ENCODE data around the gene NUSAP1.
"Not testable (repeated sequence)": the region's sequence is repeated elsewhere in the genome, so short reads cannot be mapped to it uniquely, and the experiment has no call there.

NUSAP1 gene

DNA sequence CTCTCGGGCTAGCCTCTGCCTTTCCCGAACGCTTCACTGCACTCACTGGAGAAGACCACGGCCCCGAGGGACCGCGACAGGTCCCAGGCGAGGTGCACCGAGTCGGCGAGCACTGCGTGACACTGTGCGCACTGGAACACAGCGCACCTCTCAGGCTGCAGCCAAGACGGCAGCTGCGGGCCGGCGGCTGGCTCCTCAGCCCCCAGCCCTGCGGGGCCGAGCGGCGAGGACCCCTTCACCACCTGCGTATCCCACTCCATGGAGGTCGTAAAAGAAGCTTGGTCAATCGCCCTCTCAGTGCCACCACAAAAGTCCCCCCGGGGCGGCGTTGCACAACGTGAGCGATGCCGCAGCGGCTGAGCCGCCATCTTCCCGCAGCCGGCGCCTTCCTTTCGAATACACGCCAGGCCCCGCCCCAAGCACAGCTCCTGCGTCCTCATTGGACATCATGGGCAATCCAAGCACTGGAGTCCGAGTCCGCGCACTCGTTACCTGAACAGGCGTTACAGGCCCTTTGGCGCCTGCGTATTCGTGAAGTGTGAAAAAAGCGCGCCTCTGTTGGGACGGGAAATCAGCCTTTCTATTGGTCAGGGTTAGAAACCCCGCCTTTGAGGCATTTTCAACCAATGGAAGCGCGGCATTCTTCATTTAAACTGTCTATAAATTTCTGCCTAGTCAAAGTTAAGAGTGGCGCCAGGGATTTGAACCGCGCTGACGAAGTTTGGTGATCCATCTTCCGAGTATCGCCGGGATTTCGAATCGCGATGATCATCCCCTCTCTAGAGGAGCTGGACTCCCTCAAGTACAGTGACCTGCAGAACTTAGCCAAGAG, at the start of gene NUSAP1, which contains the start of gene OIP5:
Gene NUSAP1 (plus strand): TSS at position 688 of the 832 bp plus-strand sequence. CDS start 77 bp downstream, at position 765.
Gene OIP5 (minus strand): TSS at position 398 of the 832 bp plus-strand sequence. CDS start 30 bp downstream, at position 368.
- peak; percentile 100 for DNase-seq

DNA sequence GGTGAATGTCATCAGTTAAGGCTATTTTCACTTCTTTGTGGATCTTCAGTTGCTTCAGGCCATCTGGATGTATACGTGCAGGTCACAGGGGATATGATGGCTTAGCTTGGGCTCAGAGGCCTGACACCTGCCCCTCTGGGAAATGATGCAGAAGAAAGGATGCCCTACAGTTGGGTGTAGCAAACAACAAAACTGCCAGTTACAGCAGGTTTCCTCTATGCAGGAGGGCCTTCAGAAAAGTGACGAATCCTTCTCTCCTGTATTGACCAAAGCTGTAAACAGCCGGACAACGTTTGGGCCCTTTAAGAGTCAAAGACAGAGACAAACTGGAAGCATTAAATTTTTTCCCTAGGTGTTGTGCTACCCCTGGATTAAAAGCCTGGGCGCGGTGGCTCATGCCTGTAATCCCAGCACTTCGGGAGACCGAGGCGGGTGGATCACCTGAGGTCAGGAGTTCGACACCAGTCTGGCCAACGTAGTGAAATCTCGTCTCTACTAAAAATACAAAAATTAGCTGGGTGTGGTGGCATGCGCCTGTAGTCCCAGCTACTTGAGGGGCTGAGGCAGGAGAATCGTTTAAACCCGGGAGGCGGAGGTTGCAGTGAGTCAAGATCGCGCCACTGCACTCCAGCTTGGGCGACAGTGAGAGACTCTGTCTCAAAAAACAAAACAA, 49.6 kb upstream of the NUSAP1 start:
- not testable (repeated sequence) for DNase-seq

DNA sequence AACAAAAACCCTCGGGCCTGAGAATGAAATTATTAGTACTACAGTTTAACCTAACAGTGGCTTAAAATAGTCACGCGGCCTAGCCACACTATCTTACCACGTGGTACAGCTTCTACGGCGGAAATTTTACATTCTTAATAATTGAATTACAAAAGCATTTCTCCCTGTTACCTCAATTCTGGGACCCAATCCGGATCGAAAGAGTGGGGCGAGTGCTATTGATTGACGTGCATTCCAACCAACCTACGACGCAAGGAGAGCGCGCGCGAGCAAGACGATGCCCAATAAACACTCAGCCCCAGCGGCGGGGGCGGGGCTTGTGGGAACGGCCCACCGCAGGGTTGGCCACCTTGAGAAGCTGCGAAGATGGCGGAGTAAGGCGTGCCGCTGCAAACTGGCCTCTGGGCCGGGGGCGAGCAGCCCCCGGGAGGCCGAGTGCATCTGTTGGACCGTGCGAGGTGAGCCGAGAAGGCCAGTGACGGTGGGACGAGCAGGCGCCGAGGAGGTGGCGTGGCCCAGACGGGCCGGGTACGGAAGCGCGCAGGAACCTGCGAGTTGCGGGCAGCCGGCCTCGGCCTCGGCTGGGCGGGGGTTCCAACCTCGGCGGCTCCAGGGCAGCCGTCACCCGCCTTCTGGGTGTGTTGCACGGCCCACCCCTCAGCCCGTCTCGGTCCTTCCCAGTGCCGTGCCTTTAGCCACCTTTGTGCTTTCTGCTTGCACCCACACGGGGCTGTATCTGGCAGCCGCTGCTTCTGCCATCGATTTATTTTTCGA, 48.8 kb upstream of the NUSAP1 start:
- peak; percentile 98 for DNase-seq

GRCh38 chr15:41284427-41285177, 48.1 kb upstream of the NUSAP1 start:
- DNase-seq: no peak

- DNase-seq: no peak
These were observed 47.4 kb upstream of the NUSAP1 start for GRCh38 chr15:41285285-41285684.

DNA sequence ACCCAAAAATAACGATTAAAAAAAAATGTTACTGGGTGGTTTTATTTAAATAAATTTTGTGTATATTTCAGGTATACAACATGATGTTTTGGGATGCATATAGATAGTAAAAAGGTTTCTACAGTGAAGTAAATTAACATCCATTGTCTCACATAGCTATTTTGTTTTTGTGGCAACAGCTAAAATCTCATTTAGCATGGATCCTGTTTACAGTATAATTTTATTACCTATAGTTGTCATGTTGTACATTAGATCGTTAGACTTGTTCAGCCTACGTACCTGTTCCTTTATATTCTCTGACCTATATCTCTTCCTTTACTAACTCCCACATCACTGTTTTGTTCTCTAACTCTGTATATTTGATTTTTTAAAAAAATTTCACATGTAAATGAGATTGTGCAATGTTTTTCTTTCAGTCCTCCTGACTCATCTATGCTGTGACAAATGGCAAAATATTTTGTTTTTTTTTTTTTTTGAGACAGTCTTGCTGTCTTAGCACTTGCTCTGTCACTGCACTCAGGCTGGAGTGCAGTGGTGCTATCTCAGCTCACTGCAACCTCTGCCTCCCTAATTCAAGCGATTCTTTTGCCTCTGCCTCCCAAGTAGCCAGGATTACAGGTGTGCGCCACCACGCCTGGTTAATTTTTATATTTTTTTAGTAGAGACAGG, 45.9 kb upstream of the NUSAP1 start:
- peak; percentile 73 for DNase-seq

DNA sequence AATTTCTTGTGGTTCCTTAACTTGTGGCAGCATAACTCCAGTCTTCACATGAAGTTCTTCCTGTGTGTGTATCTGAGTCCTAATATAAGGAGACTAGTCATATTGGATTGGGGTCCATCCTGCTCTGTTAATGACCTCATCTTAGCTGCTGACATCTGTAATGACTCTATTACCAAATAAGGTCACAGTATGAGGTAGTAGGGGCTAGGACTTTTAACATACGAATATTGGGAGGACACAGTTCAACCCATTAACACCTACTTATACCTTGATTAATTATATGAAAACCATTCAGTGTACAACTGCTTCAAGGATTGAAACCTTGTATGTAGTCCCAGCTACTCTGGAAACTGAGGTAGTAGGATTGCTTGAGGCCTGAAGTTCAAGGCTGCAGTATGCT, 44.2 kb upstream of the NUSAP1 start:
- DNase-seq: no peak

DNA sequence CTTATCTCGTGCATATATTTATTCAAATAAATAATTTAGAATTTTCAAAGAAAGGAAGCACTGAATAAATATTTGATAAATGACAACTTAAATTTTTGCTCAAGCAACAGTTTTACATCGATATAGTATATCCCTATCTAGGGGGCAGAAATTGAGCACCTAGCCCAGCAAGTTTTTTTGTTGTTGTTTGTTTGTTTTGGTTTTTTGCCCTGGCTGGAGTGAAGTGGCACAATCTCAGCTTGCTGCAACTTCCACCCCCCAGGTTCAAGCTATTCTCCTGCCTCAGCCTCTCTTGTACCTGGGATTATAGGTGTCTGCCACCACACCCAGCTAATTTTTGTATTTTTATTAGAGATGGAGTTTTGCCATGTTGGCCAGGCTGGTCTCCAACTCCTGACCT, 42.7 kb upstream of the NUSAP1 start:
- DNase-seq: no peak

GRCh38 chr15:41291065-41291631, 41.5 kb upstream of the NUSAP1 start:
- peak; percentile 99 for DNase-seq

- DNase-seq: no peak
These were observed 40.2 kb upstream of the NUSAP1 start for GRCh38 chr15:41292521-41292920.

DNA sequence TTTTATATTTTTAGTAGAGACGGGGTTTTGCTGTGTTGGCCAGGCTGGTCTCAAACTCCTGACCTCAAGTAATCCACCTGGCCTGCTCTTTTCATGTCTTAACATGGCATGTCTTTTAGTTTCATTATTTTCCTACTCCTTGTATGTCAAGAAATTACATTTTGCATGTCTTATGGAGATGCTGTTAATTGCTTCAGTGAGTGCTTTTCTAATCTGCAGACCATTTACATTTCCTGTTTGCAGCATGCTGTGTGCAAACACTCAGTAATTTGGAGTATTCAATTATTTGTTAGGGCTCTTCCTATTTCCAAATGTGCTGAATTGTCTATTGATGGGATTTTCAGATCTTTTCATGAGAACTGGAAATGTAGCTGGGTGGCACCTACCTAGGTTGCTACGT, 31.5 kb upstream of the NUSAP1 start:
- not testable (repeated sequence) for DNase-seq

GRCh38 chr15:41301587-41301986, 31.1 kb upstream of the NUSAP1 start:
- DNase-seq: no peak

GRCh38 chr15:41304149-41304770, 28.4 kb upstream of the NUSAP1 start:
- peak; percentile 49 for DNase-seq

DNA sequence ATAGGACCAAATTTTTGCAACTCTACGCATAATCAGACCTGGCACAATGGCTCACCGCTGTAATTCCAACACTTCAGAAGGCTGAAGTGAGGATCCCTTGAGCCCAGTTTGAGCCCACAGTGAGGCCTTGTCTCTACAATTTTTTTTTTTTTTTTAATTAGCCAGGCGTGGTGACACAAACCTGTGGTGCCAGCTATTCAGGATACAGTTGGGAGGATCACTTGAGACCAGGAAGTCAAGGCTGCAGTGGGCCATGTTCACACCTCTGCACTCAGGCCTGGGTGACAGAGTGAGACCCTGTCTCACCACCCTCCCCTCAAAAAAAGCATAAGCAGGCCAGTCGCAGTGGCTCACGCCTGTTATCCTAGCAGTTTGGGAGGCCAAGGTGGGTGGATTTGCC, 25.0 kb upstream of the NUSAP1 start:
- DNase-seq: no peak

DNA sequence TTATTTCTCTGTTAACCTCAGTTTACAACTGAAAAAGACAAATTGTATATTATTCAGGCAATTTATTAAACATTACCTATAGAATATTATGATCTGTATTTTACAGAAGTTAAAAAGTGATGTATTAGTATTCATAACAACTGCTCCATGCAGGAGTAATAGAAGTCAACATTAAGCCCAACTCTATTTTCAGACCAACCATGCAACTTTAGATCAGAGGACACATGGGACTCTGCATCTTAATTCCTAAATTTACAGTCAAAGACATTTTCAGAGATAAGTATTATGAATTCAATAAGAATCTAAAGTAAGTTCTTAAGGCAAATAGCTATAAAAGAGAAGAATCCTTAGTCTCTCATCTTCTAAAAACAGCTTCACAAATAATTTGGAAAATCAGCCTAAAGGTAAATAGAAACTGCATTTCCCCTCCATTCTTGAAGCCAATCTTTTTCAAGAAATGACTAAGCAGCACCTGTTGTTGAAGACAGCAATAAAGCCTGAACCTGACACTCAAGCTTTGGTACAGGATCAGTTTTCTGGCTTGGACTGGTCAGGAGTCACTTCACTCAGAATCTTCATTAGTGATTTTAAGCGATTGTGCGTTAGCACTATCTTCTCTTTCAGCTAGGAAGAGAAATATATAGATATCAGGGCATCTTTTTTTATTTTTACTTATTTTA, 23.3 kb upstream of the NUSAP1 start:
- DNase-seq: no peak

DNA sequence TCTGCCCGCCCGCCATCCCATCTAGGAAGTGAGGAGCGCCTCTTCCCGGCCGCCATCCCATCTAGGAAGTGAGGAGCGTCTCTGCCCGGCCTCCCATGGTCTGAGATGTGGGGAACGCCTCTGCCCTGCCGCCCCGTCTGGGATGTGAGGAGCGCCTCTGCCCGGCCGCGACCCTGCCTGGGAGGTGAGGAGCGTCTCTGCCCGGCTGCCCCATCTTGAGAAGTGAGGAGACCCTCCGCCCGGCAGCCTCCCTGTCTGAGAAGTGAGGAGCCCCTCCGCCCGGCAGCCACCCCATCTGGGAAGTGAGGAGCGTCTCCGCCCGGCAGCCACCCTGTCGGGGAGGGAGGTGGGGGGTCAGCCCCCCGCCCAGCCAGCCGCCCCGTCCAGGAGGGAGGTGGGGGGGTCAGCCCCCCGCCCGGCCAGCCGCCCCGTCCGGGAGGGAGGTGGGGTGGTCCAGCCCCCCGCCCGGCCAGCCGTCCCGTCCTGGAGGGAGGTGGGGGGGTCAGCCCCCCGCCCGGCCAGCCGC, 11.8 kb upstream of the NUSAP1 start:
- not testable (repeated sequence) for DNase-seq

DNA sequence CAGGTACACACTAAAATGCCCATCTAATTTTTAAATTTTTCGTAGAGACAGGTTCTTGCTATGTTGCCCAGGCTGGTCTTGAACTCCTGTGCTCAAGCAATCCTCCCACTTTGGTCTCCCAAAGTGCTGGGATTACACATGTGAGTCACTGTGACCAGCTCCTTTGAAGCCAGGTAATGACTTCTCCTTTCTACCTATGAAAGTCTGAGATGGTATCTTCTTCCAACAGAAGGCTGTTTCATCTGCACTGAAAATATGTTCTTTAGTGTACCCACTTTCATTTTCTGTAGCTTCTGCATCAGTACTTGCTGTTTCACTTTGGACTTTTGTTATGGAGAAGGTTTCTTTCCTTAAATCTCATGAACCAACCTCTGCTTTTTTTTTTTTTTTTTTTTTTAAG, 9.1 kb upstream of the NUSAP1 start:
- no peak for DNase-seq

GRCh38 chr15:41331281-41331680, 1.4 kb upstream of the NUSAP1 start:
- no peak for DNase-seq

DNA sequence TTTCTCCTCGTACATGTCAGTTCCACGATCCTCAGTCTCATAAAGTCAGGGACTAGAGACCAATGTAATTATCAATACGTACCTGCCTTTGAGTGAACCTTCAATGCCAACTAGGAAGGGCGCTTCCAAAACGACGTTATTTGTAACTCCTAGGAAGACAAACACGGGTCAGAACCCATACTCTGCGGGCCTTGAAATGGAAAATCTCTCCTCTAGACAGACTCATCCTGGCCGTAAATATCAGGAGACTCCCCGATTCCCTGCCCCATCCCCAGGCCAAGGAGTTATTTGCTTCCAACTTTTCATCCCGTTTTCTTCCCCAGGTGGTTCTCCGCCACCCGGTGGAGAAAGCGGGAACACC, 868 bp upstream of the NUSAP1 start:
- DNase-seq: no peak

- peak; percentile 64 for DNase-seq
These were observed 413 bp downstream of the NUSAP1 start for GRCh38 chr15:41333026-41333562.

Data from MV-4-11 (cell line).